Endothelial cell of umbilical vein (primary cell): ENCODE measurements around the gene ZNRF1. TPM values are rescaled to one million over a fixed set of nuclear protein-coding genes. Genes with fewer than 3 reads are reported as not detected.

Experiments used
- BruUV-seq: library from RNA; stranded (reverse); fragments of 400-500 nt; replicated peaks from 2 replicates; lab custom pipeline; 2021; lab: Mats Ljungman, UMichigan
- CTCF ChIA-PET: fragments of 300-600, 350-600 bp; sonication (Branson Sonifier 250); formaldehyde crosslinking; loops from one replicate; lab custom pipeline; 2021; ENCODE audit warnings: antibody characterized with exemption, inconsistent platforms; lab: Charles Lee
- POLR2A ChIA-PET: fragments of 300-600, 350-600 bp; sonication (Branson Sonifier 250); formaldehyde crosslinking; loops from one replicate; lab custom pipeline; 2021; ENCODE audit warnings: antibody characterized with exemption, inconsistent platforms; lab: Charles Lee
- DNase-seq: peaks from one replicate; pipeline ENCODE4 v3.0.0-alpha.2; 2011; ENCODE audit warnings: low read depth, low spot score
- FAIRE-seq: peaks from 2 replicates; lab custom pipeline; 2011; peaks lifted over from hg19 to GRCh38; lab: Jason Lieb, UNC
- H2AFZ ChIP-seq: 2 replicates; pipeline ENCODE4 v1.6.0; 2012; ENCODE audit warnings: low read depth, low read length, control low read depth, inconsistent platforms
- H3K27ac ChIP-seq: 2 replicates; pipeline ENCODE4 v1.5.1; 2011; ENCODE audit warnings: low read depth, mild to moderate bottlenecking, control low read depth, low read length, moderate library complexity; ENCODE audit not compliant: insufficient read depth
- H3K27me3 ChIP-seq, 2 experiments: 2 replicates each; pipeline versions ENCODE4 v1.6.0 to v1.6.1; 2011; ENCODE audit warnings: low read length in 2 of 2, mixed read lengths in 1 of 2; ENCODE audit not compliant: control insufficient read depth in 2 of 2, insufficient read depth in 2 of 2
- H3K36me3 ChIP-seq, 2 experiments: 2 replicates in 1 of 2; 3 replicates in 1 of 2; pipeline ENCODE4 v1.5.1; 2011; ENCODE audit warnings: low read length in 2 of 2, mild to moderate bottlenecking in 1 of 2, moderate library complexity in 1 of 2; ENCODE audit not compliant: control insufficient read depth in 2 of 2, insufficient read depth in 2 of 2; ENCODE audit errors: extremely low read depth in 1 of 2
- H3K4me1 ChIP-seq: 3 replicates; pipeline ENCODE4 v1.5.1; 2011; ENCODE audit warnings: mild to moderate bottlenecking, low read length; ENCODE audit not compliant: control insufficient read depth, insufficient read depth; ENCODE audit errors: extremely low read depth
- H3K4me2 ChIP-seq: 2 replicates; pipeline ENCODE4 v1.6.1; 2011; ENCODE audit warnings: low read length, control low read depth, mixed read lengths; ENCODE audit not compliant: insufficient read depth
- H3K4me3 ChIP-seq, 3 experiments: fragments of 200-600 bp in 1 of 3; sonication (generic), shearing (Covaris generic) in 1 of 3; replicated peaks in 1 of 3; 2 replicates each; pipeline ENCODE4 v1.5.1; 2011 to 2016; ENCODE audit warnings: control low read depth in 3 of 3, low read length in 3 of 3, mild to moderate bottlenecking in 2 of 3, inconsistent platforms in 1 of 3, low read depth in 1 of 3, moderate library complexity in 1 of 3; ENCODE audit not compliant: insufficient read depth in 1 of 3
- H3K79me2 ChIP-seq: 2 replicates; pipeline ENCODE4 v1.6.0; 2012; ENCODE audit warnings: low read length, inconsistent platforms; ENCODE audit not compliant: control insufficient read depth, insufficient read depth
- H3K9ac ChIP-seq: replicated peaks from 2 replicates; pipeline ENCODE3; 2011; ENCODE audit warnings: low read length, control low read depth; ENCODE audit not compliant: insufficient read depth; ENCODE audit errors: extremely low read depth
- H3K9me1 ChIP-seq: replicated peaks from 3 replicates; pipeline ENCODE4 v1.6.0; 2011; ENCODE audit warnings: mild to moderate bottlenecking, low read length; ENCODE audit not compliant: control insufficient read depth, insufficient read depth; ENCODE audit errors: extremely low read depth
- H3K9me3 ChIP-seq: replicated peaks from 2 replicates; pipeline ENCODE4 v1.5.1; 2012; ENCODE audit warnings: low read length, inconsistent platforms; ENCODE audit not compliant: control insufficient read depth, insufficient read depth
- H4K20me1 ChIP-seq: replicated peaks from 2 replicates; pipeline ENCODE3; 2011; ENCODE audit warnings: mild to moderate bottlenecking, low read length; ENCODE audit not compliant: control insufficient read depth, insufficient read depth; ENCODE audit errors: extremely low read depth
- CTCF ChIP-seq, 2 donors: IDR thresholded peaks; 1 replicate in 1 of 2; 2 replicates in 1 of 2; pipeline ENCODE4 v1.5.1; 2011; ENCODE audit warnings: low read length in 2 of 2, mild to moderate bottlenecking in 2 of 2, moderate library complexity in 2 of 2, control low read depth in 1 of 2, inconsistent platforms in 1 of 2, low read depth in 1 of 2; ENCODE audit not compliant: insufficient read depth in 1 of 2; ENCODE audit errors: extremely low read depth in 1 of 2
- EZH2 ChIP-seq: IDR thresholded peaks from 2 replicates; pipeline ENCODE4 v1.6.1; 2012; ENCODE audit warnings: borderline replicate concordance, low read depth, mild to moderate bottlenecking, moderate library complexity, low read length, inconsistent platforms; ENCODE audit not compliant: severe bottlenecking
- FOS ChIP-seq: IDR thresholded peaks from 2 replicates; pipeline ENCODE4 v1.6.1; 2011; ENCODE audit warnings: mild to moderate bottlenecking, low read length, moderate library complexity, borderline replicate concordance; ENCODE audit not compliant: insufficient read depth
- GATA2 ChIP-seq: IDR thresholded peaks from 2 replicates; pipeline ENCODE4 v1.7.0; 2011; ENCODE audit warnings: low read depth, mild to moderate bottlenecking, moderate library complexity, mixed read lengths, low read length; ENCODE audit not compliant: insufficient read length, insufficient read depth
- JUN ChIP-seq: IDR thresholded peaks from 2 replicates; pipeline ENCODE4 v1.6.1; 2011; ENCODE audit warnings: borderline replicate concordance, low read depth; ENCODE audit not compliant: insufficient read length, insufficient read depth
- MAX ChIP-seq: IDR thresholded peaks from 2 replicates; pipeline ENCODE4 v1.6.1; 2011; ENCODE audit not compliant: insufficient read depth, insufficient read length
- MYC ChIP-seq: IDR thresholded peaks from one replicate; pipeline ENCODE4 v1.6.1; 2011; ENCODE audit warnings: mild to moderate bottlenecking, low read depth, low read length
- POLR2A ChIP-seq: IDR thresholded peaks from 2 replicates; pipeline ENCODE4 v1.6.1; 2012; ENCODE audit warnings: low read depth, mild to moderate bottlenecking, control low read depth, low read length
- POLR2AphosphoS5 ChIP-seq: IDR thresholded peaks from 2 replicates; pipeline ENCODE4 v1.6.1; 2012; ENCODE audit warnings: low read depth, mild to moderate bottlenecking, control low read depth, low read length, moderate library complexity; ENCODE audit not compliant: insufficient read depth
- dilution Hi-C: fragments of 300-500 bp; cut with MboI; formaldehyde crosslinking; loops from one replicate; pipeline ENCODE4 v1.15.0; 2019; ENCODE audit warnings: low sequenced_read_pairs; ENCODE audit not compliant: extremely low pct_ligation_motif_present
- intact Hi-C: fragments of 100-400 bp; cut with micrococcal nuclease; formaldehyde crosslinking; loops from one replicate; pipeline ENCODE4 v1.10.0; 2022
- polyA plus RNA-seq, 4 experiments: library from polyadenylated mRNA; depleted of rRNA in 3 of 4; stranded (reverse) in 3 of 4; unstranded in 1 of 4; fragments of >200 nt; gene quantifications; 2 replicates each; pipeline versions ENCODE4 v1.2.1 to v1.2.3, GENCODE V29; 2011 to 2012; ENCODE audit warnings: missing spikeins in 1 of 4
- total RNA-seq: library from RNA; stranded (reverse); gene quantifications from 2 replicates; pipeline ENCODE4 v1.2.3, GENCODE V29; 2021

Gene ZNRF1
- total and polyA plus RNA-seq, 2 donors (not counting 3 experiments of a cell fraction or from before 2014, with no cell fraction given), result 23.7 to 34.9 TPM

DNA sequence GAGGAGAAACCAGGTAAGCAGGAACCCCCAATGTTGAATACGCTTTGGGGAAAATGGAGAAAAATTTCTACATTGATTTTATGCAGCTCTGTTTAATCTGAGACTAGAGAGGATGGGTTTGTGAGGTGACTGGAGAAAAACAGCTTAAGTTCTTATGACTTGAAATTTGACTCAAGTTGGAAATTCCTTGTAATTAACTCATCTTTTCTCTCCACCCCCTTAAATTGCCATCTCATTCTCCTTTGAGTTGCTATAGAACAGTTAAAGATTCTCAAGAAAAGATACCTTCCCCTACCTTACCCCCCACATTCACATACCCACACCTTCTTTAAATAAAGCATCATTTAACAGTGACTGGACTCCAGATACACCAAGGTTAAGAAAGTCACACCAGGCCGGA is 24.2 kb downstream of the ZNRF1 start:
- no peak overlapping the region for H3K4me3 ChIP-seq
- no peak overlapping the region for H3K9ac ChIP-seq
- H4K20me1 ChIP-seq, result no peaks in the 10 kb centered on the region
- H3K27me3 ChIP-seq, result no peaks in the 10 kb centered on the region
- POLR2A ChIA-PET, result no interaction called here
- TF ChIP-seq MYC, result no peak
- TF ChIP-seq FOS, result no peak
- no peak for TF ChIP-seq POLR2A
- TF ChIP-seq MAX, result no peak
- no peak for TF ChIP-seq EZH2
- no peak for TF ChIP-seq GATA2
- no peak overlapping the region for H3K4me2 ChIP-seq
- no peak for FAIRE-seq
- peaks cover 60% of the 10 kb centered on the region for H3K79me2 ChIP-seq
- H2AFZ ChIP-seq, result no peak overlapping the region
- H3K9me1 ChIP-seq, result no peaks in the 10 kb centered on the region
- dilution Hi-C loops (no loop called here), intact Hi-C loops (no loop called here)
- H3K4me1 ChIP-seq, result peaks cover 21% of the 10 kb centered on the region
- DNase-seq, result no peak
- H3K27ac ChIP-seq, result no peak overlapping the region
- H3K36me3 ChIP-seq, result no peaks in the 10 kb centered on the region
- BruUV-seq, result no TSS peak
- CTCF ChIA-PET, result interaction anchor here (0.7 kb wide), 1 partner anchor 10 kb away, joined by 3 read pairs; no protein-coding TSS in a partner anchor
- H3K9me3 ChIP-seq, result peaks cover 4% of the 10 kb centered on the region

DNA sequence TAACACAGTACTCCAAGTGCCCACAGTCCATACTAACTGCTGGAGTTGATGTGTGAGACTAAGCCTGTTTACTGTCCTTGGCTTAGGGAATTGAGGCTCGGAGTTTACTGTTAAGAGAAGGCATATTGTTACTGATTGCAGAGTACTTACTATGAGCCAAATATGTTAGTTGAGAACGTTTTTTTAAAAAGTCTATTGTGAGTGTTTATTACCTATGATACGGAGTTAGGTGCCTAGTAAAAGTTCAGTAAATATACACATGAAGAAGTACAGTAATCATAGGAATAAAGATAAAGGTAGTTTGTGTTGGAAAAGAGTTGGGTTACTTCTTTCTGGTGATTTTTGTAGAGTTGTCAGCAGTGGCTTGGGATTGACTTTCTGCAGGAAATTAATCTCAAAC is 25.4 kb downstream of the ZNRF1 start:
- Histone ChIP-seq H3K9ac (no peak overlapping the region), H3K4me2 (no peak overlapping the region), H2AFZ (no peak overlapping the region), H4K20me1 (no peaks in the 10 kb centered on the region), H3K27me3 (no peaks in the 10 kb centered on the region), H3K36me3 (no peaks in the 10 kb centered on the region), H3K79me2 (peaks cover 57% of the 10 kb centered on the region), H3K4me1 (peaks cover 30% of the 10 kb centered on the region), H3K9me1 (no peaks in the 10 kb centered on the region), H3K27ac (no peak overlapping the region), H3K4me3 (no peak overlapping the region), H3K9me3 (peaks cover 4% of the 10 kb centered on the region)
- dilution Hi-C loops, result no loop called here
- ChIA-PET CTCF (no interaction called here), POLR2A (no interaction called here)
- DNase-seq (no peak), FAIRE-seq (no peak)
- BruUV-seq, result no TSS peak
- intact Hi-C loops, result no loop called here
- TF ChIP-seq EZH2 (no peak), CTCF (IDR thresholded peaks at IDR 0.05; ENCODE audit: extremely low read depth in 1 of 2, insufficient read depth in 1 of 2, low read depth in 1 of 2, low read length in 2 of 2) (no peak), MYC (no peak), JUN (no peak), MAX (no peak), POLR2AphosphoS5 (no peak)
